ENCODE measurements around the gene ATP2C1. TPM values are rescaled to one million over a fixed set of nuclear protein-coding genes. Genes with fewer than 3 reads are reported as not detected.

Gene ATP2C1
- total and polyA plus RNA-seq, 7 experiments from 2014 or later = 6.6 to 64.9 (median 47.7) TPM

GRCh38 chr3:130866327-130866726 lies 27.6 kb upstream of the ATP2C1 start:
- POLR2A ChIA-PET = no interaction called here
- intact Hi-C loops (cut with micrococcal nuclease) = no loop called here
- Mint-ChIP-seq H3K4me3 (no peak overlapping the region), H3K27me3 (peaks cover 0 to 7% (median 0%) of the 10 kb centered on the region in 5 donors), H3K27ac (no peak overlapping the region), H3K9me3 (peaks cover 0 to 10% (median 0%) of the 10 kb centered on the region in 11 donors), H3K4me1 (no peaks in the 10 kb centered on the region), H3K36me3 (peaks cover 0 to 4% (median 0%) of the 10 kb centered on the region in 5 donors)
- Histone ChIP-seq H3K9me3 (ENCODE audit: control insufficient read depth in 2 of 3, low read length in 3 of 3) (no peaks in the 10 kb centered on the region), H3K4me1 (ENCODE audit: control insufficient read depth in 2 of 2, insufficient read depth in 2 of 2, low read length in 2 of 2) (no peaks in the 10 kb centered on the region), H3K4me3 (ENCODE audit: low read length) (no peak overlapping the region), H3K36me3 (ENCODE audit: control insufficient read depth in 2 of 3, insufficient read depth in 3 of 3, low read length in 3 of 3) (no peaks in the 10 kb centered on the region), H3K27me3 (ENCODE audit: control insufficient read depth in 2 of 2, insufficient read depth in 2 of 2, low read length in 2 of 2) (no peaks in the 10 kb centered on the region), H3K27ac (ENCODE audit: low read depth, low read length) (no peak overlapping the region)
- ATAC-seq (no peak), DNase-seq (no peak)
- CTCF ChIA-PET = no interaction called here

DNA sequence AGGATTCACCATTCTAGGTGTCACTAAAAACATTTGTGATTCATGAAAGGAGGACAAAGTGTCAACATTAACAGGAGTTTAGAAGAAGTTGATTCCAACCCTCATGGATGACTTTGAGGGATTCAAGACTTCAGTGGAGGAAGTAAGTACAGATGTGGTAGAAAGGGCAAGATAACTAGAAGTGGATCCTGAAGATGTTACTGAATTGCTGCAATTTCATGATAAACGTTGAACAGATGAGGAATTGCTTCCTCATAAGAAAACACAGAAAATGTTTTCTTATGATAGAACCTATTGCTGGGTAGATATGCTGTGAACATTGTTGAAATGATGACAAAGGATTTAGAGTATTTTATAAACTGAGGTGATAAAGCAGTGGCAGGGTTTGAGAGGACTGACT lies 23.5 kb upstream of the ATP2C1 start:
- no peak for DNase-seq
- ChIA-PET POLR2A (no interaction called here), CTCF (interaction anchor here (0.6 kb wide), 1 partner anchor 23 kb away, joined by 4 read pairs; no protein-coding TSS in a partner anchor)
- H3K27me3 ChIP-seq (ENCODE audit: control insufficient read depth in 2 of 2, insufficient read depth in 2 of 2, low read length in 2 of 2) = no peaks in the 10 kb centered on the region
- intact Hi-C loops (cut with micrococcal nuclease) = no loop called here
- H3K9me3 Mint-ChIP-seq = peaks cover 0 to 6% (median 0%) of the 10 kb centered on the region in 11 donors
- H3K4me3 ChIP-seq (ENCODE audit: low read length) = no peak overlapping the region
- no peaks in the 10 kb centered on the region for H3K4me1 Mint-ChIP-seq
- no peaks in the 10 kb centered on the region for H3K4me1 ChIP-seq (ENCODE audit: control insufficient read depth in 2 of 2, insufficient read depth in 2 of 2, low read length in 2 of 2)
- H3K27me3 Mint-ChIP-seq = peaks cover 0 to 7% (median 0%) of the 10 kb centered on the region in 5 donors
- no peak overlapping the region for H3K27ac ChIP-seq (ENCODE audit: low read depth, low read length)
- no peak overlapping the region for H3K4me3 Mint-ChIP-seq
- ATAC-seq = no peak
- peaks cover 0 to 4% (median 0%) of the 10 kb centered on the region in 5 donors for H3K36me3 Mint-ChIP-seq
- H3K27ac Mint-ChIP-seq = no peak overlapping the region
- no peaks in the 10 kb centered on the region for H3K9me3 ChIP-seq (ENCODE audit: control insufficient read depth in 2 of 3, low read length in 3 of 3)
- no peaks in the 10 kb centered on the region for H3K36me3 ChIP-seq (ENCODE audit: control insufficient read depth in 2 of 3, insufficient read depth in 3 of 3, low read length in 3 of 3)

GRCh38 chr3:130876594-130876993 lies 17.3 kb upstream of the ATP2C1 start:
- DNase-seq (no peak), ATAC-seq (no peak)
- Mint-ChIP-seq H3K36me3 (peaks cover 0 to 14% (median 7%) of the 10 kb centered on the region in 5 donors), H3K27me3 (peaks cover 4 to 29% (median 15%) of the 10 kb centered on the region in 5 donors), H3K27ac (no peak overlapping the region), H3K4me1 (no peaks in the 10 kb centered on the region), H3K4me3 (no peak overlapping the region), H3K9me3 (peaks cover 8 to 51% (median 28%) of the 10 kb centered on the region in 11 donors)
- intact Hi-C loops (cut with micrococcal nuclease) = no loop called here
- Histone ChIP-seq H3K4me1 (ENCODE audit: control insufficient read depth in 2 of 2, insufficient read depth in 2 of 2, low read length in 2 of 2) (no peaks in the 10 kb centered on the region), H3K4me3 (ENCODE audit: low read length) (no peak overlapping the region), H3K9me3 (ENCODE audit: control insufficient read depth in 2 of 3, low read length in 3 of 3) (peaks cover 0 to 18% (median 3%) of the 10 kb centered on the region in 3 experiments), H3K36me3 (ENCODE audit: control insufficient read depth in 2 of 3, insufficient read depth in 3 of 3, low read length in 3 of 3) (no peaks in the 10 kb centered on the region), H3K27ac (ENCODE audit: low read depth, low read length) (no peak overlapping the region), H3K27me3 (ENCODE audit: control insufficient read depth in 2 of 2, insufficient read depth in 2 of 2, low read length in 2 of 2) (no peaks in the 10 kb centered on the region)
- ChIA-PET POLR2A (no interaction called here), CTCF (no interaction called here)

GRCh38 chr3:130878464-130878863 lies 15.4 kb upstream of the ATP2C1 start:
- Mint-ChIP-seq H3K4me1 (no peaks in the 10 kb centered on the region), H3K4me3 (no peak overlapping the region), H3K9me3 (peaks cover 10 to 67% (median 34%) of the 10 kb centered on the region in 11 donors), H3K36me3 (peaks cover 0 to 14% (median 7%) of the 10 kb centered on the region in 5 donors), H3K27me3 (peaks cover 4 to 40% (median 25%) of the 10 kb centered on the region in 5 donors), H3K27ac (no peak overlapping the region)
- DNase-seq = no peak
- H3K4me3 ChIP-seq (ENCODE audit: low read length) = no peak overlapping the region
- H3K4me1 ChIP-seq (ENCODE audit: control insufficient read depth in 2 of 2, insufficient read depth in 2 of 2, low read length in 2 of 2) = no peaks in the 10 kb centered on the region
- H3K27ac ChIP-seq (ENCODE audit: low read depth, low read length) = no peak overlapping the region
- peaks cover 0 to 18% (median 3%) of the 10 kb centered on the region in 3 experiments for H3K9me3 ChIP-seq (ENCODE audit: control insufficient read depth in 2 of 3, low read length in 3 of 3)
- ChIA-PET POLR2A (no interaction called here), CTCF (no interaction called here)
- intact Hi-C loops (cut with micrococcal nuclease) = no loop called here
- no peaks in the 10 kb centered on the region for H3K27me3 ChIP-seq (ENCODE audit: control insufficient read depth in 2 of 2, insufficient read depth in 2 of 2, low read length in 2 of 2)
- ATAC-seq = no peak
- H3K36me3 ChIP-seq (ENCODE audit: control insufficient read depth in 2 of 3, insufficient read depth in 3 of 3, low read length in 3 of 3) = no peaks in the 10 kb centered on the region

DNA sequence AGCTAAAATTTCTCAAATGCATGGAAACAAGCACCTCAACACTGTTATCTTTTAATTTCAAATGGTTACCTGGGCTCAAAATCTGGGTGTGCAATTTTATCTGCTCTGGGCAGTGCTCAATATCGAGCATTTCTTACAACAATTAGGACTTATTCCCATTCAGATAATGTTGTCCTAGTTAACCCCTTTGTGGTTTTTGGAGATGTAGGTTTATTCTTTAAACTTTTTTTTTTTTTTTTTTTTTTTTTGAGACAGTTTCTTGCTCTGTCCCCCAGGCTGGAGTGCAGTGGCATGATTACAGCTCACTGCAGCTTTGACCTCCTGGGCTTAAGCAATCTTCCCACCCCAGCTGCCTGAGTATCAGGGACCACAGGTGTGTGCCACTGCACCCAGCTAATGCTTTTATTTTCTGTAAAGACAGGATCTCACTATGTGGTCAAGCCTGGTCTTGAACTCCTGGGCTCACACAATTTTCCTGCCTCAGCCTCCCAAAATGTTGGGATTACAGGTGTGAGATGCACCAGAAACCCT lies 4.4 kb upstream of the ATP2C1 start:
- Mint-ChIP-seq H3K4me3 (no peak overlapping the region), H3K4me1 (peaks cover 0 to 12% (median 8%) of the 10 kb centered on the region in 7 donors), H3K27me3 (peaks cover 10 to 27% (median 21%) of the 10 kb centered on the region in 5 donors), H3K9me3 (peaks cover 0 to 18% (median 4%) of the 10 kb centered on the region in 11 donors), H3K36me3 (peaks cover 0 to 10% (median 0%) of the 10 kb centered on the region in 5 donors), H3K27ac (no peak overlapping the region)
- DNase-seq (no peak), ATAC-seq (no peak)
- H3K9me3 ChIP-seq (ENCODE audit: control insufficient read depth in 2 of 3, low read length in 3 of 3) = no peaks in the 10 kb centered on the region
- peaks cover 0 to 11% of the 10 kb centered on the region in 2 donors for H3K27me3 ChIP-seq (ENCODE audit: control insufficient read depth in 2 of 2, insufficient read depth in 2 of 2, low read length in 2 of 2)
- intact Hi-C loops (cut with micrococcal nuclease) = no loop called here
- peaks cover 0 to 9% (median 0%) of the 10 kb centered on the region in 3 experiments for H3K36me3 ChIP-seq (ENCODE audit: control insufficient read depth in 2 of 3, insufficient read depth in 3 of 3, low read length in 3 of 3)
- peaks cover 0 to 4% of the 10 kb centered on the region in 2 donors for H3K4me1 ChIP-seq (ENCODE audit: control insufficient read depth in 2 of 2, insufficient read depth in 2 of 2, low read length in 2 of 2)
- H3K27ac ChIP-seq (ENCODE audit: low read depth, low read length) = no peak overlapping the region
- no peak overlapping the region for H3K4me3 ChIP-seq (ENCODE audit: low read length)
- CTCF ChIA-PET = interaction anchor here (0.9 kb wide), 1 partner anchor 139 kb away, joined by 4 read pairs; no protein-coding TSS in a partner anchor
- POLR2A ChIA-PET = no interaction called here

DNA sequence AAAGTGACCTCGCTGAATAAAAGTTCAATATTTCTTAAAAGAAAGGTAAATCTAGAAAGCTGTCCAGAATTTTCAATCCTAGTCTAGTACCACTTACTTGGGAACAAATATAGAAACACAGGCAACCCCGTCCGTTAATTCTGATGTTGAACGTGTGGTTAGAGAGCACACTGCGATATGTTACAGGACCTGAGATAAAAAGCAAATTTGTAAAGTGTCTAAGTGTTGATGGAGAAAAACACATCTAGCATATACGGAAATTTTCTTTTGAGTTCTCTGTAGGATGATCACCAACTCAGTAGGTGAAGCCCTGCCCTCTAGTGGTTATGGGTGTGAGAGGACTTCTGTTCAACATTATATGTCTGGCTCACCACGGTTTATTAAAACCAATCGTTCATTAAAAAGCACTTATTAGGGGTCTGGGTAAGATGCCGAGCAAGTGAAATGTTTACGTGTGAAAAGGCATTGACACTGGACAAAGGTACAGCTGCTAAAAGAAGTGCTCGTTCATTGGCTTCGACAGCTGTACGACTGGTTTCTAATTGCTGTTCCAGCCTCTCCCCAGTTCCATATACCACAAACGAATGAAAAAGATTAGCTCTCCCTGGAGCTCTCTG lies 1.0 kb upstream of the ATP2C1 start:
- intact Hi-C loops (cut with micrococcal nuclease) = loop anchor here (1.0 to 5.0 kb wide), 15 partner anchors 43 to 1829 kb away; partner anchors contain the start of genes ASTE1 (in 2 of the 2), DNAJC13 (in 2 of the 2), NEK11 (in 2 of the 2) and NUDT16 (in 2 of the 2)

More for the DNA sequence above, 1.0 kb upstream of the ATP2C1 start:
- Histone ChIP-seq H3K9me3 (ENCODE audit: control insufficient read depth in 2 of 3, low read length in 3 of 3) (no peaks in the 10 kb centered on the region), H3K4me1 (ENCODE audit: control insufficient read depth in 2 of 2, insufficient read depth in 2 of 2, low read length in 2 of 2) (peaks cover 5 to 14% of the 10 kb centered on the region in 2 donors), H3K27me3 (ENCODE audit: control insufficient read depth in 2 of 2, insufficient read depth in 2 of 2, low read length in 2 of 2) (no peaks in the 10 kb centered on the region), H3K4me3 (ENCODE audit: low read length) (peak overlapping the region; percentile 96), H3K36me3 (ENCODE audit: control insufficient read depth in 2 of 3, insufficient read depth in 3 of 3, low read length in 3 of 3) (peaks cover 0 to 10% (median 0%) of the 10 kb centered on the region in 3 experiments), H3K27ac (ENCODE audit: low read depth, low read length) (peak overlapping the region; percentile 93)
- Mint-ChIP-seq H3K27me3 (peaks cover 0 to 4% (median 0%) of the 10 kb centered on the region in 5 donors), H3K4me3 (peak overlapping the region; percentile 94 to 99 (median 98)), H3K4me1 (peaks cover 25 to 45% (median 37%) of the 10 kb centered on the region in 7 donors), H3K27ac (peak overlapping the region; percentile 95 to 100 (median 99)), H3K9me3 (no peaks in the 10 kb centered on the region), H3K36me3 (no peaks in the 10 kb centered on the region)
- CTCF ChIA-PET = interaction anchor here (0.6 to 1.7 kb wide), 8 partner anchors 17 to 146 kb away, joined by 3 to 12 read pairs (median 4); partner anchors contain the start of genes ASTE1, NEK11 and PIK3R4
- DNase-seq (peak in 8 of 9 donors; percentile 55 to 82 (median 76)), ATAC-seq (peak; percentile 77)
- POLR2A ChIA-PET = interaction anchor here (1.0 to 1.6 kb wide), 6 partner anchors 131 to 146 kb away, joined by 3 to 8 read pairs (median 6); partner anchors contain the start of gene PIK3R4
